NB4 (cell line): ENCODE measurements around the gene ATOH8.

Experiments used
- CTCF ChIP-seq: IDR thresholded peaks from one replicate; pipeline ENCODE4 v1.5.1; 2012; ENCODE audit warnings: low read depth, low read length
- MYC ChIP-seq: IDR thresholded peaks from 2 replicates; pipeline ENCODE4 v1.6.1; 2011; ENCODE audit warnings: low read depth, low read length
- POLR2A ChIP-seq: IDR thresholded peaks from 2 replicates; pipeline ENCODE4 v1.6.1; 2011; ENCODE audit warnings: mild to moderate bottlenecking; ENCODE audit not compliant: insufficient read length; ENCODE audit errors: extremely low read depth
- TF ChIP-seq, protein P1 (sequence below): IDR thresholded peaks from 2 replicates; pipeline ENCODE4 v1.6.1; 2011; ENCODE audit warnings: low read depth, low read length

- TF ChIP-seq CTCF (no peak), POLR2A (no peak), MYC (no peak)
- TF ChIP-seq, protein P1, sequence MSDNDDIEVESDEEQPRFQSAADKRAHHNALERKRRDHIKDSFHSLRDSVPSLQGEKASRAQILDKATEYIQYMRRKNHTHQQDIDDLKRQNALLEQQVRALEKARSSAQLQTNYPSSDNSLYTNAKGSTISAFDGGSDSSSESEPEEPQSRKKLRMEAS: no peak
Observed at GRCh38 chr2:85716346-85716914, 37.4 kb upstream of the ATOH8 start.
